Measurements from ENCODE around the gene HAUS2. TPM values are rescaled to one million over a fixed set of nuclear protein-coding genes. Genes with fewer than 3 reads are reported as not detected.
A peak's percentile ranks its signal among the peaks of the same experiment; 100 is the strongest.

HAUS2 gene
- total RNA-seq, 4 donors from 2014 or later = 16.9 to 33.2 (median 19.2) TPM

DNA sequence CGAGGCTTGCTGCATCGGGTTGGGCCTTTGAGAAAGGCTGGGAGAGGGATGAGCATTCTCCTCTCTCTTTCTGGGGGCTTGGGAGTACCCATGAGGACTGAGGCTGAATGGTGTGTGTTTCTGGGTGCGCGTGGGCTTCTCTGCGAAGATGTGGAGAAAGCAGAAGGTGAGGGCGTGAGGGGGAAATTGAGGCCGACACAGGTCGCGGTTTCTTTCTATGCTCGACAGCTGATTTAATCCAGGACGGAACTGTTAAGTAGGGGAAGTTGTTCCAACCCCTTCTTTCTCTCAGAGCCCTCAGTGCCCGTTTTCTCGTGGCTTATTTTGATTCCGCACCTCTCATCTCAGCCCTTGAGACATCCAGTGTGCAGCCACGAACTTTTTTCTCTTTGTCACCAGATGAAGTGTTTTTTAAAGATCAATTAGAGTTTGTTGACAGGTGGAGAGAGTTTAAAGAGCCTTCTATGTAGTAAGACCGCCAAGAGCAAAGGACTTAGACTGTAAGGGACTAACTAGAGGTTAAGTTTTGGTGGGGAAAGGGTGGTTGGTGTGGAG, 27.5 kb downstream of the HAUS2 start:
- DNase-seq (ENCODE audit: low spot score in 2 of 2) = no peak
- peak overlapping the region; percentile 89 for H3K4me3 ChIP-seq
- TF ChIP-seq POLR2A (IDR thresholded peaks at IDR 0.05) = no peak
- no peak for TF ChIP-seq EP300 (IDR thresholded peaks at IDR 0.05)
- TF ChIP-seq POLR2AphosphoS5 (IDR thresholded peaks at IDR 0.05) = no peak
- TF ChIP-seq, protein P1, sequence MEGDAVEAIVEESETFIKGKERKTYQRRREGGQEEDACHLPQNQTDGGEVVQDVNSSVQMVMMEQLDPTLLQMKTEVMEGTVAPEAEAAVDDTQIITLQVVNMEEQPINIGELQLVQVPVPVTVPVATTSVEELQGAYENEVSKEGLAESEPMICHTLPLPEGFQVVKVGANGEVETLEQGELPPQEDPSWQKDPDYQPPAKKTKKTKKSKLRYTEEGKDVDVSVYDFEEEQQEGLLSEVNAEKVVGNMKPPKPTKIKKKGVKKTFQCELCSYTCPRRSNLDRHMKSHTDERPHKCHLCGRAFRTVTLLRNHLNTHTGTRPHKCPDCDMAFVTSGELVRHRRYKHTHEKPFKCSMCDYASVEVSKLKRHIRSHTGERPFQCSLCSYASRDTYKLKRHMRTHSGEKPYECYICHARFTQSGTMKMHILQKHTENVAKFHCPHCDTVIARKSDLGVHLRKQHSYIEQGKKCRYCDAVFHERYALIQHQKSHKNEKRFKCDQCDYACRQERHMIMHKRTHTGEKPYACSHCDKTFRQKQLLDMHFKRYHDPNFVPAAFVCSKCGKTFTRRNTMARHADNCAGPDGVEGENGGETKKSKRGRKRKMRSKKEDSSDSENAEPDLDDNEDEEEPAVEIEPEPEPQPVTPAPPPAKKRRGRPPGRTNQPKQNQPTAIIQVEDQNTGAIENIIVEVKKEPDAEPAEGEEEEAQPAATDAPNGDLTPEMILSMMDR (IDR thresholded peaks at IDR 0.05) = no peak
- H3K4me1 ChIP-seq = peaks cover 35% of the 10 kb centered on the region
- 9% methylated on average over 16 of the region's 16 CpGs for WGBS
- H3K27me3 ChIP-seq = no peaks in the 10 kb centered on the region
- peak overlapping the region; percentile 84 for H3K27ac ChIP-seq
- no peaks in the 10 kb centered on the region for H3K9me3 ChIP-seq
- H3K36me3 ChIP-seq = no peaks in the 10 kb centered on the region

DNA sequence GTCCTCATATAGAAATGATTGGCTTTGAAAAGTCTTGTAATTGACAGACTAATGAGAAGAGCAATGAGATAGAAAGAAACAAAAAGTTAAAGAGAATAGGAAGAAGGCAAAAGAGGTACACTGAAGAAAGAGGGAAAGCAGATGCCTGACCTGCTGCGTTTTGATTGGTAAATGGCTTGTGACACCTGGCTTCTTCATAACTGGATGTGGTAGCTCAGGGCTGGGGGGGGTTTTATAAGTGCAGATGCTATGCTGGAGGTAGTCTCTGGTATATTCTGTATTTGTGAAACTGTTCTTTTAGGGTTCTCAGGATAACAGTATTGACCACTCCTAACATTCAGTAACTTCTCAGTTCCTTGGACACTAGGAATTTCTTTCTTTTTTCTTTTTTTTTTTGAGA, 28.1 kb downstream of the HAUS2 start:
- no peak for DNase-seq (ENCODE audit: low spot score in 2 of 2)

DNA sequence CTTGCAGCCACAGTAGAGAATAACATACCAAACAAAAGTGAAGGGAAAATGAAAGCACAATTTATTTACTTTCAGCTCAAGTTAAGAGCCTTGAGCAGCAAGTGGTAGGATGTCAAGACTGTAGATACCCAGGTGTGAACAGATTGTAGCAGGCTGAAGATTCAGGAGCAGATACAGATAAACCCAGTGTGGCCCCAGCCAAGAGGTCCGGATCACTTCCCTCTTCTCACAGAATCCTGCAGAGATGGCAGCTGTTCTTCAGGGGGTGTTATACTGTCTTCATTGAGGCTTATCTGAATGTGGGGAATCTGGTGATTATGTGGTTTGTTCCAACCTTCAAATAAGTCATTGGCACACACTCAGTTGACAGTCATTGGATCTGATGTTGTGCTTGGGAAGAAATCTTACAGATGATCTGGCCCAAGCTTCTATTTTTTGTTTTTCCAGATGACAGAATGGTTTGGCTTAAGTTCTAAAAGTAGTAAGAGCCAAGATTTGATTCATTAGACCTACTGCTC, 28.9 kb downstream of the HAUS2 start:
- H3K9me3 ChIP-seq = no peaks in the 10 kb centered on the region
- WGBS = 17% methylated on average over 1 of the region's 1 CpG
- H3K27me3 ChIP-seq = no peaks in the 10 kb centered on the region
- H3K4me3 ChIP-seq = no peak overlapping the region
- H3K27ac ChIP-seq = peak overlapping the region; percentile 6
- peaks cover 46% of the 10 kb centered on the region for H3K4me1 ChIP-seq
- H3K36me3 ChIP-seq = no peaks in the 10 kb centered on the region
- DNase-seq (ENCODE audit: low spot score in 2 of 2) = no peak
- TF ChIP-seq EP300 (IDR thresholded peaks at IDR 0.05) = no peak
- no peak for TF ChIP-seq POLR2AphosphoS5 (IDR thresholded peaks at IDR 0.05)
- TF ChIP-seq, protein P1 (IDR thresholded peaks at IDR 0.05) = no peak
- TF ChIP-seq POLR2A (IDR thresholded peaks at IDR 0.05) = no peak

More for the DNA sequence above, 28.1 kb downstream of the HAUS2 start:
- Histone ChIP-seq H3K4me1 (peaks cover 38% of the 10 kb centered on the region), H3K36me3 (no peaks in the 10 kb centered on the region), H3K9me3 (no peaks in the 10 kb centered on the region), H3K27ac (no peak overlapping the region), H3K4me3 (no peak overlapping the region), H3K27me3 (no peaks in the 10 kb centered on the region)
- TF ChIP-seq POLR2A (IDR thresholded peaks at IDR 0.05) = no peak
- TF ChIP-seq, protein P1 (IDR thresholded peaks at IDR 0.05) = no peak
- TF ChIP-seq EP300 (IDR thresholded peaks at IDR 0.05) = no peak
- TF ChIP-seq POLR2AphosphoS5 (IDR thresholded peaks at IDR 0.05) = no peak
- WGBS = 68% methylated on average over 1 of the region's 1 CpG

DNA sequence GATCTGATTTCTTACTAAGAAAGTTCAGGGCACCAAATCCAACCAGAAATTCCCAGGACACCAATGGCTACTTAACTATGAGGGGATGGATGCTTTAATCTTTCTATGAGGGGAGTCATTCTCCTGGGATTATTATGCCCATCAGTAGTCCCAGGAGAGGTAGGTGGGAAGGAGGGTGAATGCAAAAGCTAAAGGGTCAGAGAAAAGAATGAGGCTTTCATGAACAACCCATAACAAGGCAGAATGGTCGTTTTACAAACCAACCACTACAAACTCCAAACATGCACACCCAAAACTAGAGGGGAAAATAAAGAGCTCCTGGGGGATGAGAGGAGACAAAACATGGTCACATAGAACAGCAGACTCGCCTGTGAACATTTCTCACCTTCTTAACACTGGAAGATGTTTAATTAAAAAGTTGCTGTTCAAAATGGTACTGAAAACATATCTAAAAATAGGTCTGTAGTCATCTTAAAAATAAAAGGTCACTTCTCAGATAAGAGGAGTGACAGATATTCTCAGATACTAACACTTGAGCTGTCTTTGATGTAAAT, 30.4 kb downstream of the HAUS2 start:
- WGBS = 82% methylated on average over 2 of the region's 2 CpGs
- TF ChIP-seq POLR2A (IDR thresholded peaks at IDR 0.05) (no peak), POLR2AphosphoS5 (IDR thresholded peaks at IDR 0.05) (no peak), EP300 (IDR thresholded peaks at IDR 0.05) (no peak)
- TF ChIP-seq, protein P1 (IDR thresholded peaks at IDR 0.05) = no peak
- Histone ChIP-seq H3K27ac (no peak overlapping the region), H3K9me3 (no peaks in the 10 kb centered on the region), H3K4me3 (no peak overlapping the region), H3K36me3 (no peaks in the 10 kb centered on the region), H3K27me3 (no peaks in the 10 kb centered on the region), H3K4me1 (peaks cover 55% of the 10 kb centered on the region)
- no peak for DNase-seq (ENCODE audit: low spot score in 2 of 2)

DNA sequence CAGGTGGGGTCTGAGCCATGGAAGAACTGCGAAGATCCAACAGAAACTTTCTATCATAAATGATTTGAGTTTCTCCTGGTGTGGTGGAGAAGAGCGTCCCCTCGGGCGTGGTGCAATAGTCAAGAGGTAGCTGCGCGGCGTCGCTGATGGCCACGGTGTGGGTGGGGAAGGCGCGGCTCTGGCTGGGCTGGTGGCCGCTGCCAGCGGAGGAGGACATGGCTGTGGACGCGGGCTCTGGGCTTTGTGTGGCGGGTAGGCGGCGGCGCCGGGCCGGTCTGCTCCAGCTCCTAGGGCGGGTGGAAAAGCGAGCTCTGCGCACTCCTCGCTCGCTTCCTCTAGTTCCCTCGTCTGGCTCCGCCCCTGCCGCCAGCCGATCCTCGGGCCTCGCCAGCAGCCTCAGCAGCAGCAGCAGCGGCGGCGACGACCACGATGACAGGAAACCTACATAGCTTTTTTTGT, 32.7 kb downstream of the HAUS2 start:
- peak overlapping the region; percentile 69 for H3K27ac ChIP-seq
- peaks cover 48% of the 10 kb centered on the region for H3K4me1 ChIP-seq
- 3% methylated on average over 28 of the region's 37 CpGs for WGBS
- peak overlapping the region; percentile 46 for H3K4me3 ChIP-seq
- DNase-seq (ENCODE audit: low spot score in 2 of 2) = peak; percentile 89 to 92
- no peaks in the 10 kb centered on the region for H3K36me3 ChIP-seq
- H3K9me3 ChIP-seq = no peaks in the 10 kb centered on the region
- H3K27me3 ChIP-seq = no peaks in the 10 kb centered on the region
- peak in 1 of 3 donors; percentile 13 for TF ChIP-seq POLR2AphosphoS5 (IDR thresholded peaks at IDR 0.05)
- TF ChIP-seq, protein P1 (IDR thresholded peaks at IDR 0.05) = no peak

Data from suprapubic skin (tissue), 4 donors.